Sigmoid colon (tissue), 7 donors: ENCODE results near the gene KCNJ12. TPM values are rescaled to one million over a fixed set of nuclear protein-coding genes. Genes with fewer than 3 reads are reported as not detected.

Experiments used
- DNase-seq: peaks from one replicate; pipeline ENCODE4 v3.0.0-alpha.2; 2019
- H3K27ac ChIP-seq, 4 donors: fragments of 200-600 bp; sonication (generic); one replicate each; pipeline ENCODE4 v1.5.1; 2016 to 2019; ENCODE audit warnings: mild to moderate bottlenecking in 1 of 4
- H3K27me3 ChIP-seq, 3 donors: fragments of 200-600 bp; sonication (generic); one replicate each; pipeline ENCODE4 v1.5.1; 2019; ENCODE audit warnings: mild to moderate bottlenecking in 1 of 3
- H3K36me3 ChIP-seq, 4 donors: fragments of 200-600 bp; sonication (generic); one replicate each; pipeline ENCODE4 v1.5.1; 2016 to 2019
- H3K4me1 ChIP-seq, 4 donors: fragments of 200-600 bp; sonication (generic); one replicate each; pipeline ENCODE4 v1.5.1; 2017 to 2019
- H3K4me3 ChIP-seq, 4 donors: fragments of 200-600 bp; sonication (generic); one replicate each; pipeline ENCODE4 v1.5.1; 2017 to 2019; ENCODE audit warnings: mild to moderate bottlenecking in 2 of 4, moderate library complexity in 1 of 4
- H3K9me3 ChIP-seq, 4 donors: fragments of 200-600 bp in 3 of 4; sonication (generic) in 3 of 4; one replicate each; pipeline versions ENCODE4 v1.5.1 to v1.6.1; 2013 to 2019
- CTCF ChIP-seq, 4 experiments: fragments of 450-650 bp in 3 of 4; fragments of 200-600 bp in 1 of 4; IDR thresholded peaks; one replicate each; pipeline ENCODE4 v1.5.1; 2016 to 2019; ENCODE audit warnings: antibody characterized with exemption in 4 of 4, mild to moderate bottlenecking in 3 of 4, moderate library complexity in 2 of 4
- EP300 ChIP-seq, 4 donors: sonication (generic); formaldehyde crosslinking; IDR thresholded peaks; one replicate each; pipeline ENCODE4 v1.6.1; 2017; ENCODE audit warnings: antibody characterized with exemption in 4 of 4
- POLR2A ChIP-seq, 2 donors: fragments of 450-650 bp; IDR thresholded peaks; one replicate each; pipeline ENCODE4 v1.6.1; 2016; ENCODE audit warnings: antibody characterized with exemption in 2 of 2, mild to moderate bottlenecking in 2 of 2, moderate library complexity in 2 of 2
- POLR2AphosphoS5 ChIP-seq, 4 donors: sonication (generic); formaldehyde crosslinking; IDR thresholded peaks; one replicate each; pipeline ENCODE4 v1.6.1; 2017; ENCODE audit warnings: antibody characterized with exemption in 4 of 4
- WGBS, 2 donors: extraction: QIAGEN DNeasy Blood & Tissue Kit; methylation state at CpG; one replicate each; pipeline ENCODE4 v1.1.7; 2013; 5-methylcytosine and 5-hydroxymethylcytosine counted together
- intact Hi-C: fragments of 100-400 bp; cut with DNase I; formaldehyde crosslinking; loops from one replicate; pipeline ENCODE4 v1.15.1; 2023
- polyA plus RNA-seq, 3 donors: library from polyadenylated mRNA; stranded (reverse); fragments of 200-250 nt; gene quantifications; one replicate each; pipeline ENCODE4 v1.2.3, GENCODE V29; 2013
- total RNA-seq, 4 donors: library from RNA; depleted of rRNA; stranded (reverse); fragments of >200 nt; gene quantifications; one replicate each; pipeline ENCODE4 v1.1.0, GENCODE V29; 2016
- donor health status: healthy with polysubstance abuse.
- donor health status: Bipolar disorder and iron deficiency.
- donor health status: healthy.

KCNJ12 gene
- total and polyA plus RNA-seq, 7 donors: 0.23 to 2.2 (median 0.60) TPM

- H3K27ac ChIP-seq: no peak overlapping the region
- H3K36me3 ChIP-seq: no peaks in the 10 kb centered on the region
- H3K4me1 ChIP-seq: peaks cover 0 to 30% (median 28%) of the 10 kb centered on the region in 4 donors
- no peak for DNase-seq
- H3K9me3 ChIP-seq: no peaks in the 10 kb centered on the region
- TF ChIP-seq POLR2A (IDR thresholded peaks at IDR 0.05) (no peak), CTCF (IDR thresholded peaks at IDR 0.05) (no peak), POLR2AphosphoS5 (IDR thresholded peaks at IDR 0.05) (no peak), EP300 (IDR thresholded peaks at IDR 0.05) (no peak)
- peaks cover 0 to 51% (median 34%) of the 10 kb centered on the region in 3 donors for H3K27me3 ChIP-seq
- 22 to 74% methylated on average over 17 of the region's 17 CpGs for WGBS, 2 donors
- H3K4me3 ChIP-seq: no peak overlapping the region
- intact Hi-C loops: no loop called here
These were observed 3.0 kb downstream of the KCNJ12 start for GRCh38 chr17:21379080-21379711.

- intact Hi-C loops: no loop called here
- 79 to 89% methylated on average over 3 of the region's 3 CpGs for WGBS, 2 donors
- no peak overlapping the region for H3K27ac ChIP-seq
- H3K4me3 ChIP-seq: no peak overlapping the region
- H3K36me3 ChIP-seq: no peaks in the 10 kb centered on the region
- TF ChIP-seq POLR2AphosphoS5 (IDR thresholded peaks at IDR 0.05): no peak
- no peak for TF ChIP-seq CTCF (IDR thresholded peaks at IDR 0.05)
- TF ChIP-seq POLR2A (IDR thresholded peaks at IDR 0.05): no peak
- TF ChIP-seq EP300 (IDR thresholded peaks at IDR 0.05): no peak
- peaks cover 0 to 29% (median 28%) of the 10 kb centered on the region in 4 donors for H3K4me1 ChIP-seq
- H3K9me3 ChIP-seq: no peaks in the 10 kb centered on the region
- DNase-seq: no peak
- peaks cover 0 to 48% (median 34%) of the 10 kb centered on the region in 3 donors for H3K27me3 ChIP-seq
These were observed 4.5 kb downstream of the KCNJ12 start for GRCh38 chr17:21380659-21381058.

GRCh38 chr17:21381076-21381706, 5.0 kb downstream of the KCNJ12 start:
- Histone ChIP-seq H3K4me3 (no peak overlapping the region), H3K27me3 (peaks cover 0 to 42% (median 32%) of the 10 kb centered on the region in 3 donors), H3K9me3 (no peaks in the 10 kb centered on the region), H3K4me1 (peaks cover 0 to 24% (median 23%) of the 10 kb centered on the region in 4 donors), H3K36me3 (no peaks in the 10 kb centered on the region), H3K27ac (no peak overlapping the region)
- DNase-seq: no peak
- TF ChIP-seq POLR2AphosphoS5 (IDR thresholded peaks at IDR 0.05) (no peak), POLR2A (IDR thresholded peaks at IDR 0.05) (no peak), EP300 (IDR thresholded peaks at IDR 0.05) (no peak), CTCF (IDR thresholded peaks at IDR 0.05) (no peak)
- 87 to 92% methylated on average over 6 of the region's 6 CpGs for whole genome bisulfite sequencing, 2 donors
- intact Hi-C loops: no loop called here

- H3K27ac ChIP-seq: no peak overlapping the region
- TF ChIP-seq POLR2AphosphoS5 (IDR thresholded peaks at IDR 0.05) (no peak), EP300 (IDR thresholded peaks at IDR 0.05) (no peak), CTCF (IDR thresholded peaks at IDR 0.05) (no peak), POLR2A (IDR thresholded peaks at IDR 0.05) (no peak)
- peaks cover 0 to 10% (median 7%) of the 10 kb centered on the region in 4 donors for H3K4me1 ChIP-seq
- DNase-seq: no peak
- H3K36me3 ChIP-seq: no peaks in the 10 kb centered on the region
- intact Hi-C loops: no loop called here
- WGBS, 2 donors: 41 to 74% methylated on average over 29 of the region's 29 CpGs
- H3K9me3 ChIP-seq: no peaks in the 10 kb centered on the region
- no peak overlapping the region for H3K4me3 ChIP-seq
- H3K27me3 ChIP-seq: peaks cover 0 to 26% (median 16%) of the 10 kb centered on the region in 3 donors
These were observed 6.7 kb downstream of the KCNJ12 start for GRCh38 chr17:21382560-21383495.
